ENCODE measurements around the gene ATP8B4.
"Not testable (repeated sequence)": the region's sequence is repeated elsewhere in the genome, so short reads cannot be mapped to it uniquely, and the experiment has no call there.

Gene ATP8B4

GRCh38 chr15:50140098-50140497, 21.1 kb upstream of the ATP8B4 start:
- TF ChIP-seq CTCF (IDR thresholded peaks at IDR 0.05; ENCODE audit: low read depth, low read length, missing control alignments) = no peak
- no peak for DNase-seq (ENCODE audit: extremely low read depth, low read depth)
- no peak overlapping the region for H3K4me3 ChIP-seq (replicated peaks; ENCODE audit: low read depth, low read length)

GRCh38 chr15:50138391-50138790, 19.4 kb upstream of the ATP8B4 start:
- TF ChIP-seq CTCF (IDR thresholded peaks at IDR 0.05; ENCODE audit: low read depth, low read length, missing control alignments) = no peak
- no peak overlapping the region for H3K4me3 ChIP-seq (replicated peaks; ENCODE audit: low read depth, low read length)
- no peak for DNase-seq (ENCODE audit: extremely low read depth, low read depth)

- no peak for TF ChIP-seq CTCF (IDR thresholded peaks at IDR 0.05; ENCODE audit: low read depth, low read length, missing control alignments)
- no peak overlapping the region for H3K4me3 ChIP-seq (replicated peaks; ENCODE audit: low read depth, low read length)
- DNase-seq (ENCODE audit: extremely low read depth, low read depth) = no peak
Measured at GRCh38 chr15:50137893-50138292, 18.9 kb upstream of the ATP8B4 start.

- no peak for TF ChIP-seq CTCF (IDR thresholded peaks at IDR 0.05; ENCODE audit: low read depth, low read length, missing control alignments)
- DNase-seq (ENCODE audit: extremely low read depth, low read depth) = no peak
- no peak overlapping the region for H3K4me3 ChIP-seq (replicated peaks; ENCODE audit: low read depth, low read length)
Measured at GRCh38 chr15:50137330-50137761, 18.3 kb upstream of the ATP8B4 start.

- no peak overlapping the region for H3K4me3 ChIP-seq (replicated peaks; ENCODE audit: low read depth, low read length)
- DNase-seq (ENCODE audit: extremely low read depth, low read depth) = no peak
- TF ChIP-seq CTCF (IDR thresholded peaks at IDR 0.05; ENCODE audit: low read depth, low read length, missing control alignments) = no peak
Measured at GRCh38 chr15:50135031-50135551, 16.1 kb upstream of the ATP8B4 start.

GRCh38 chr15:50134524-50135024, 15.5 kb upstream of the ATP8B4 start:
- no peak for DNase-seq (ENCODE audit: extremely low read depth, low read depth)
- no peak for TF ChIP-seq CTCF (IDR thresholded peaks at IDR 0.05; ENCODE audit: low read depth, low read length, missing control alignments)
- no peak overlapping the region for H3K4me3 ChIP-seq (replicated peaks; ENCODE audit: low read depth, low read length)

- H3K4me3 ChIP-seq (replicated peaks; ENCODE audit: low read depth, low read length); DNase-seq (ENCODE audit: extremely low read depth, low read depth): not testable (repeated sequence)
Measured at GRCh38 chr15:50132251-50132984, 13.4 kb upstream of the ATP8B4 start.
